Measurements from ENCODE around the gene KRTAP10-6. TPM values are rescaled to one million over a fixed set of nuclear protein-coding genes. Genes with fewer than 3 reads are reported as not detected.

Gene KRTAP10-6
- total and polyA plus RNA-seq, 2 of the 8 experiments (the other 6 are each of a cell fraction or from before 2014, with no cell fraction given): 0.12 TPM; not detected in 1

GRCh38 chr21:44611551-44611950, 19.2 kb upstream of the KRTAP10-6 start:
- no peak overlapping the region for H4K8ac ChIP-seq (ENCODE audit: extremely low read depth, insufficient read depth, low read length)
- no peak overlapping the region for H3K18ac ChIP-seq (ENCODE audit: extremely low read depth, low read length)
- TF ChIP-seq TAF7 (optimal IDR thresholded peaks at IDR 0.05; ENCODE audit: borderline replicate concordance, low read depth, low read length): no peak
- no peak for TF ChIP-seq ATF2 (IDR thresholded peaks at IDR 0.05; ENCODE audit: low read length)
- no peak for TF ChIP-seq MAFK (IDR thresholded peaks at IDR 0.05; ENCODE audit: low read depth, low read length)
- no peak for TF ChIP-seq TBP (IDR thresholded peaks at IDR 0.05; ENCODE audit: low read depth, low read length)
- TF ChIP-seq, protein P1, sequence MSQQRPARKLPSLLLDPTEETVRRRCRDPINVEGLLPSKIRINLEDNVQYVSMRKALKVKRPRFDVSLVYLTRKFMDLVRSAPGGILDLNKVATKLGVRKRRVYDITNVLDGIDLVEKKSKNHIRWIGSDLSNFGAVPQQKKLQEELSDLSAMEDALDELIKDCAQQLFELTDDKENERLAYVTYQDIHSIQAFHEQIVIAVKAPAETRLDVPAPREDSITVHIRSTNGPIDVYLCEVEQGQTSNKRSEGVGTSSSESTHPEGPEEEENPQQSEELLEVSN (IDR thresholded peaks at IDR 0.05): no peak
- no peak for TF ChIP-seq HDAC2 (IDR thresholded peaks at IDR 0.05; ENCODE audit: borderline replicate concordance in 1 of 2, low read depth in 2 of 2, low read length in 2 of 2)
- no peak for TF ChIP-seq SIX5 (IDR thresholded peaks at IDR 0.05; ENCODE audit: low read depth, low read length)
- TF ChIP-seq PHF8 (conservative IDR thresholded peaks at IDR 0.05; ENCODE audit: low read depth, low read length): no peak
- TF ChIP-seq JUND (IDR thresholded peaks at IDR 0.05; ENCODE audit: low read length): no peak
- TF ChIP-seq ZNF274 (IDR thresholded peaks at IDR 0.05; ENCODE audit: borderline replicate concordance, extremely low read depth, low read length): no peak
- no peak for TF ChIP-seq SIN3A (conservative IDR thresholded peaks at IDR 0.05 in 1 of 2, IDR thresholded peaks at IDR 0.05 in 1 of 2; ENCODE audit: low read depth in 1 of 2, low read length in 2 of 2)

More at GRCh38 chr21:44611551-44611950, 19.2 kb upstream of the KRTAP10-6 start:
- no peak overlapping the region for H3K27ac ChIP-seq (ENCODE audit: low read depth, low read length)
- no peaks in the 10 kb centered on the region for H3K27me3 ChIP-seq (replicated peaks in 1 of 4; ENCODE audit: control insufficient read depth in 3 of 4, extremely low read depth in 1 of 4, insufficient read depth in 3 of 4, low read length in 3 of 4)
- H2BK5ac ChIP-seq (ENCODE audit: low read depth, low read length): no peak overlapping the region
- H3K79me1 ChIP-seq (ENCODE audit: low read depth, low read length): no peaks in the 10 kb centered on the region
- H3K23me2 ChIP-seq (ENCODE audit: low read depth, low read length): no peaks in the 10 kb centered on the region
- H3K56ac ChIP-seq (replicated peaks; ENCODE audit: insufficient read length, low read depth, low read length): no peak overlapping the region
- no peak overlapping the region for H3K14ac ChIP-seq (ENCODE audit: insufficient read length)
- DNase-seq (ENCODE audit: low read depth in 1 of 2, low spot score in 2 of 2): no peak
- no peak overlapping the region for H4K5ac ChIP-seq (ENCODE audit: insufficient read length, low read depth, low read length)
- no peaks in the 10 kb centered on the region; a peak in 1 of 8 replicates for H3K36me3 ChIP-seq (ENCODE audit: control insufficient read depth in 2 of 4, insufficient read depth in 4 of 4, low read length in 3 of 4)
- no peak overlapping the region for H3K4me3 ChIP-seq (ENCODE audit: extremely low read depth in 1 of 4, insufficient read depth in 2 of 4, low read depth in 3 of 4, low read length in 4 of 4)
- no peaks in the 10 kb centered on the region for H3K79me2 ChIP-seq (ENCODE audit: control insufficient read depth in 1 of 2, insufficient read depth in 2 of 2, low read length in 2 of 2)
- FAIRE-seq: no peak
- no peak overlapping the region for H3K23ac ChIP-seq (ENCODE audit: insufficient read length)
- no peak overlapping the region; the same call in 1 of the 2 replicates for H2AK5ac ChIP-seq (ENCODE audit: low read depth, low read length)
- H2AFZ ChIP-seq (ENCODE audit: low read length): no peak overlapping the region
- no peak overlapping the region for H3K4ac ChIP-seq (replicated peaks; ENCODE audit: insufficient read length, low read depth, low read length)
- no peak overlapping the region for H3K9ac ChIP-seq (replicated peaks in 1 of 4; ENCODE audit: extremely low read depth in 1 of 4, low read depth in 3 of 4, low read length in 3 of 4)
- peaks cover 0 to 6% (median 1%) of the 10 kb centered on the region in 4 experiments; a peak in 3 of 7 replicates for H3K4me1 ChIP-seq (replicated peaks in 1 of 4; ENCODE audit: control insufficient read depth in 3 of 4, insufficient read depth in 4 of 4, low read length in 3 of 4)
- peaks cover 19 to 22% of the 10 kb centered on the region in 2 experiments for H3K9me3 ChIP-seq (ENCODE audit: insufficient read depth in 2 of 2, low read depth in 1 of 2, low read length in 1 of 2)
- no peak overlapping the region for H2BK15ac ChIP-seq (ENCODE audit: low read length)
- ChIA-PET POLR2A (ENCODE audit: partially characterized antibody) (interaction anchor here (0.7 kb wide), 1 partner anchor 264 kb away, joined by 3 read pairs; no protein-coding TSS in a partner anchor), CTCF (ENCODE audit: partially characterized antibody) (interaction anchor here (1.5 kb wide), 1 partner anchor 85 kb away, joined by 3 read pairs; the partner anchor contains the start of gene KRTAP10-12)
- no peak overlapping the region for H2BK120ac ChIP-seq (replicated peaks; ENCODE audit: low read depth, low read length)
- H4K20me1 ChIP-seq (replicated peaks in 1 of 2; ENCODE audit: control insufficient read depth in 1 of 2, insufficient read depth in 2 of 2, low read length in 2 of 2): peaks cover 0 to 1% of the 10 kb centered on the region in 2 experiments
- no peak overlapping the region for H3K4me2 ChIP-seq (ENCODE audit: insufficient read depth in 1 of 2, low read depth in 2 of 2, low read length in 2 of 2)
- WGBS, 2 experiments (ENCODE audit: extremely low coverage in 1 of 2, insufficient coverage in 1 of 2, insufficient read length in 1 of 2, insufficient replicate concordance in 2 of 2, low coverage in 1 of 2, low lambda C conversion rate in 2 of 2, missing lambda C conversion rate in 1 of 2): 92% methylated on average over 4 of the region's 4 CpGs; no CpG with 5 or more reads in 1 of the 2 experiments
- no peak overlapping the region for H2BK12ac ChIP-seq (ENCODE audit: low read depth, low read length)
- no peak overlapping the region for H4K91ac ChIP-seq (replicated peaks; ENCODE audit: insufficient read length, low read length)
- no peak overlapping the region for H2BK20ac ChIP-seq (ENCODE audit: low read length)
